ENCODE data around the gene IQCH. TPM values are rescaled to one million over a fixed set of nuclear protein-coding genes. Genes with fewer than 3 reads are reported as not detected.

IQCH gene
- total and polyA plus RNA-seq, 9 of the 15 experiments (the other 6 are each of a cell fraction or from before 2014, with no cell fraction given) = 1.8 to 3.9 (median 2.7) TPM

- ATAC-seq (no peak), FAIRE-seq (no peak), DNase-seq (ENCODE audit: extremely low read depth in 1 of 4, low spot score in 3 of 4) (no peak)
- Histone ChIP-seq H3K27ac (ENCODE audit: extremely low read depth, low read depth, low read length) (no peak overlapping the region), H2AFZ (ENCODE audit: low read depth, low read length) (no peak overlapping the region), H3K9me1 (ENCODE audit: control insufficient read depth, insufficient read depth, low read length) (no peaks in the 10 kb centered on the region), H3K79me2 (ENCODE audit: control insufficient read depth, insufficient read depth, low read length) (no peaks in the 10 kb centered on the region), H3K36me3 (ENCODE audit: control insufficient read depth, insufficient read depth, low read length) (no peaks in the 10 kb centered on the region), H3K4me1 (replicated peaks in 1 of 2; ENCODE audit: control insufficient read depth in 2 of 2, insufficient read depth in 2 of 2, low read length in 2 of 2) (no peaks in the 10 kb centered on the region), H3K4me2 (ENCODE audit: insufficient read depth, low read length) (no peak overlapping the region), H3K9ac (ENCODE audit: insufficient read depth in 1 of 2, low read depth in 2 of 2, low read length in 2 of 2) (no peak overlapping the region), H3K9me3 (replicated peaks; ENCODE audit: control insufficient read depth, insufficient read depth, low read depth, low read length) (no peaks in the 10 kb centered on the region; the same call in 1 of the 2 replicates), H3K4me3 (no peak overlapping the region), H3K27me3 (ENCODE audit: control insufficient read depth in 2 of 2, insufficient read depth in 2 of 2, low read length in 2 of 2) (no peaks in the 10 kb centered on the region), H4K20me1 (replicated peaks; ENCODE audit: control insufficient read depth, insufficient read depth, low read length) (no peaks in the 10 kb centered on the region)
- BruUV-seq (replicated peaks) = no TSS peak
- CTCF ChIA-PET (ENCODE audit: low intra/inter-chr PET ratio) = no interaction called here
- no peak for TF ChIP-seq NR2C1 (IDR thresholded peaks at IDR 0.05)
- no peak for TF ChIP-seq NR2C1 (tag; IDR thresholded peaks at IDR 0.05)
- TF ChIP-seq NR3C1 (CRISPR knock-in tag; IDR thresholded peaks at IDR 0.05) = no peak
- TF ChIP-seq SMARCC2 (IDR thresholded peaks at IDR 0.05; ENCODE audit: low read depth) = no peak
- TF ChIP-seq TEAD1 (CRISPR knock-in tag; IDR thresholded peaks at IDR 0.05) = no peak
- no peak for TF ChIP-seq XRCC3 (IDR thresholded peaks at IDR 0.05)
- TF ChIP-seq PRMT5 (CRISPR knock-in tag; IDR thresholded peaks at IDR 0.05) = no peak
- no peak for TF ChIP-seq TCF3 (CRISPR knock-in tag; IDR thresholded peaks at IDR 0.05)
- TF ChIP-seq HMGXB4 (CRISPR knock-in tag; IDR thresholded peaks at IDR 0.05) = no peak
- TF ChIP-seq TGIF2 (CRISPR knock-in tag; IDR thresholded peaks at IDR 0.05) = no peak
- no peak for TF ChIP-seq E4F1 (CRISPR knock-in tag; IDR thresholded peaks at IDR 0.05; ENCODE audit: borderline replicate concordance)
- no peak for TF ChIP-seq BRD9 (IDR thresholded peaks at IDR 0.05; ENCODE audit: low read depth, partially characterized antibody)
- TF ChIP-seq CREB3 (tag; conservative IDR thresholded peaks at IDR 0.05; ENCODE audit: low read depth) = no peak
- TF ChIP-seq HINFP (tag; conservative IDR thresholded peaks at IDR 0.05; ENCODE audit: low read depth) = no peak
- TF ChIP-seq POLR2H (tag; IDR thresholded peaks at IDR 0.05; ENCODE audit: low read depth) = no peak
- no peak for TF ChIP-seq ZNF780A (CRISPR knock-in tag; IDR thresholded peaks at IDR 0.05)
- no peak for TF ChIP-seq ZSCAN29 (IDR thresholded peaks at IDR 0.05)
- POLR2A ChIA-PET = interaction anchor here (1.0 kb wide), 1 partner anchor 9 kb away, joined by 3 read pairs; no protein-coding TSS in a partner anchor
- WGBS (ENCODE audit: insufficient coverage, low coverage, missing lambda C conversion rate) = 19% methylated on average over 1 of the region's 1 CpG
- in situ Hi-C loops (cut with MboI) (no loop called here), intact Hi-C loops (cut with micrococcal nuclease) (no loop called here)
Measured at GRCh38 chr15:67495585-67495984, 241.0 kb downstream of the IQCH start.

Data from K562 (cell line).